T-helper 22 cell (primary cell): ENCODE measurements around the gene CORO7.

ENCODE experiments used
- DNase-seq: peaks from one replicate; pipeline ENCODE4 v3.0.0-alpha.2; 2020; ENCODE audit warnings: low read depth

The CORO7 gene

GRCh38 chr16:4416200-4417032 lies at the start of gene CORO7:
TSS of gene CORO7 (minus strand) at chr16:4416596. CDS start at chr16:4416518, 78 bp downstream.
- peak; percentile 99 for DNase-seq

- no peak for DNase-seq
These were observed 47.2 kb upstream of the CORO7 start for GRCh38 chr16:4463522-4464163.

GRCh38 chr16:4461250-4462085 lies 45.1 kb upstream of the CORO7 start:
- no peak for DNase-seq

DNA sequence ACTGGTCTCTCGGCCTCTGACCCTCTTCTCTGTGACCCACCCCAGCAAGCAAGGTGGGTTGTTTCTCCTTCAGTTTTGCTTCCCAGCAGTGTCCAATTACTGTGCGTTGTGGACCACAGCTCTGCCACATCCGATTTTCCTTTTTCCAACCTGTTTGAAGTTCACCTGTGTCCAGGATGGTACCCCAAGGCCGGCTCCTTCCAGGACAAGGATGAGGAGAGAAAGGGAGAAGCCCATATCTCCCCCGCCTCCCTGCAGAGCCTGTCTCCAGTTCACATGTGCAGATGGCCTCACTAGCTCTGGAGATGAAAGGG lies 44.5 kb upstream of the CORO7 start:
- DNase-seq: no peak

GRCh38 chr16:4455951-4456350 lies 39.6 kb upstream of the CORO7 start:
- no peak for DNase-seq

- no peak for DNase-seq
These were observed 38.7 kb upstream of the CORO7 start for GRCh38 chr16:4455081-4455480.

- DNase-seq: no peak
These were observed 38.2 kb upstream of the CORO7 start for GRCh38 chr16:4454623-4455022.

- DNase-seq: no peak
These were observed 36.3 kb upstream of the CORO7 start for GRCh38 chr16:4452674-4453073.

- DNase-seq: no peak
These were observed 34.6 kb upstream of the CORO7 start for GRCh38 chr16:4450931-4451519.

DNA sequence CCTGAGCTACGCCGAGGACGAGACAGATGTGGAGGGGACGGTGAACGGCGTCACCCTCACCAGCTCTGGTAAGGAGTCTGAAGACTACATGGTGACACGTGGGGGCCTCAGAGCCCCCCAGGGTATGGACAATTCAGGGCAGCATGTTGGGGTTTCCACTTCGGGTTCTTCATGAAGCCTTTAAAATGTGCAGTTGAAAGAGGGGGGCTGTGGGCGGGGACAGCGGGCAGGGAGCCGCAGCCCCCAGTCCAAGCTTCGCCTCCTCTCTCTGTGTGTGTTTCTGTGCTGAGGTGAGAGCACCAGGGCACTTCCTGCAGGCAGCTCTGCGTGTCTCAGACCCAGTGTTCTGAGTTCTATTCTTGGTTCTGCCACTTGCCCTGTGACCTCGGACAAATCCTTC lies 34.0 kb upstream of the CORO7 start:
- no peak for DNase-seq

- DNase-seq: no peak
These were observed 27.6 kb upstream of the CORO7 start for GRCh38 chr16:4443986-4444385.

- DNase-seq: no peak
These were observed 26.9 kb upstream of the CORO7 start for GRCh38 chr16:4443271-4443670.

GRCh38 chr16:4442371-4442770 lies 26.0 kb upstream of the CORO7 start:
- no peak for DNase-seq

DNA sequence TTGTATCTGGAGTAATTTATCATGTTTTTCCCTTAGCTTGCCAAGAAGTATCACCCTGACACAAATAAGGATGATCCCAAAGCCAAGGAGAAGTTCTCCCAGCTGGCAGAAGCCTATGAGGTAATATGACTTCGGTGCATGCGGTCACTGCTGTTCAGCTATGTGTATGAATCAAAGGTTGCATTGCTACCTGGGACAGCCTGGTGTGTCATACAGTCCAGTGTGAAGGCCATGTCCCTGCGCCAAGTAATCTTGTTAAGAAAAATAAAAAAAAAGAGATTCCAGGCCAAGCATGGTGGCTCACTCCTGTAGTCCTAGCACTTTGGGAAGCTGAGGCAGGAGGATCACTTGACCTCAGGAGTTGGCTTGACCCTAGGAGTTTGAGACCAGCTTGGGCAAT lies 21.0 kb upstream of the CORO7 start:
- DNase-seq: no peak

DNA sequence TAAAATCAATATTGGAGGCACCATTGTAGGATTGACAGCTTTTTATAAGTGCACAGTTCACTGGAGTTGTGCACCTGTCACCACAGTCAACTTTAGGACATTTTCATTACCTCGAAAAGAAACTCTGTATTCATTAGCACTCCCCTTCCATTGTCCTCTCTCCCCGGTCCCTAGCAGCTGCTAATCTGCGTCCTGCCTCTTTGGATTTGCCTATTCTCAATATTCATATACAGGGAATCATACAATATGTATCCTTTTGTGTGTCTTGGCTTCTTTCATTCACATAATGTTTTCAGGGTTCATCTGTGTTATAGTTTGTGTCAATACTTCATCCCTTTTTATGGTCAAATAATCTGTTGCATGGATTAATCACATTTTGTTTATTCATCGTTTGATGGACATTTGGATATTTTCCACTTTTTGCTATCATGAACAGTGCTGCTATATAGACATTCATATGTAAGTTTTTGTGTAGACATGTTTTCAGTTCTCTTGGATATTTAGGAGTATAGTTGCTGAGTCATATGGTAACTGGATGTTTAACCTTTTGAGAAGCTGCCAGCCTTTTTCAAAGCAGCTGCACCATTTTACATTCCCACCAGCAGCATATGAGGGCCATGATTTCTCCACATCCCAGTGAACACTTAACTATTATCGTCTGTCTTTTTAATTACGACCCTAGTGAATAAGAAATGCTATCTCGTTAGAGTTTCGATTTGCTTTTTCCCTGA lies 19.1 kb upstream of the CORO7 start:
- no peak for DNase-seq

GRCh38 chr16:4433914-4434787 lies 17.8 kb upstream of the CORO7 start:
- no peak for DNase-seq

DNA sequence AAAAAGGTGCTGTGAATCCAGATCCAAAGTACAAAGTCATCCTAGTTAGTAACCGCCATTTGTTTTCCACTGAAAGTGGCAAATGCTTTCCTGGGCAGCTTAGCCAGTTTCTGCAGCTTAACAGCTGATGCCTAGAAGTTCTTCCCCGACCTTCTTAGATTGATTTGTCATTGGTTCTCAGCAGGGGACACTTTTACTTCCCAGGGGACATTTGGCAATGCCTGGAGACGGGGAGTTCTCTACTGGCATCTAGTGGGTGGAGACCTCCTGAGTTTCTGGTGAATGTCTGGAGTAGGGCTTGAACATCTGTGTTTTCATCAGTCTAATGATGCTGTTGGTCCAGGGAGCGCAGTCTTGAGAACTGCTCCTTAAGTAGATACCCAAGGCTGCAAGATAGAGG lies 16.8 kb upstream of the CORO7 start:
- DNase-seq: no peak

- DNase-seq: no peak
These were observed 14.6 kb upstream of the CORO7 start for GRCh38 chr16:4431023-4431422.

- no peak for DNase-seq
These were observed 12.1 kb upstream of the CORO7 start for GRCh38 chr16:4428500-4428899.

- DNase-seq: no peak
These were observed 10.5 kb upstream of the CORO7 start for GRCh38 chr16:4426722-4427372.
